GM15510 (cell line): ENCODE results near the gene TOR3A.

ENCODE experiments used
- POLR2A ChIP-seq: IDR thresholded peaks from 3 replicates; pipeline ENCODE4 v1.6.1; 2011; ENCODE audit warnings: borderline replicate concordance; ENCODE audit not compliant: insufficient read length; ENCODE audit errors: extremely low read depth

The TOR3A gene

GRCh38 chr1:179081687-179082332 lies at the start of gene TOR3A:
TOR3A (plus strand) TSS chr1:179082070; CDS start chr1:179082129, 59 bp downstream.
- peak; percentile 96 for TF ChIP-seq POLR2A

- TF ChIP-seq POLR2A = no peak
Measured at GRCh38 chr1:179034720-179035119, 47.1 kb upstream of the TOR3A start.

GRCh38 chr1:179036844-179037465 lies 44.9 kb upstream of the TOR3A start:
- TF ChIP-seq POLR2A = no peak

GRCh38 chr1:179038528-179039281 lies 43.2 kb upstream of the TOR3A start:
- no peak for TF ChIP-seq POLR2A

GRCh38 chr1:179042087-179042486 lies 39.8 kb upstream of the TOR3A start:
- no peak for TF ChIP-seq POLR2A

- TF ChIP-seq POLR2A = no peak
Measured at GRCh38 chr1:179042700-179043099, 39.2 kb upstream of the TOR3A start.

- TF ChIP-seq POLR2A = no peak
Measured at GRCh38 chr1:179043266-179043665, 38.6 kb upstream of the TOR3A start.

GRCh38 chr1:179043907-179044306 lies 38.0 kb upstream of the TOR3A start:
- no peak for TF ChIP-seq POLR2A

GRCh38 chr1:179046808-179047635 lies 34.8 kb upstream of the TOR3A start:
- no peak for TF ChIP-seq POLR2A

- no peak for TF ChIP-seq POLR2A
Measured at GRCh38 chr1:179047636-179047997, 34.3 kb upstream of the TOR3A start.

- no peak for TF ChIP-seq POLR2A
Measured at GRCh38 chr1:179048339-179049124, 33.3 kb upstream of the TOR3A start.

GRCh38 chr1:179052776-179053175 lies 29.1 kb upstream of the TOR3A start:
- TF ChIP-seq POLR2A = no peak

- no peak for TF ChIP-seq POLR2A
Measured at GRCh38 chr1:179053486-179053885, 28.4 kb upstream of the TOR3A start.

GRCh38 chr1:179055937-179056336 lies 25.9 kb upstream of the TOR3A start:
- TF ChIP-seq POLR2A = no peak
